ENCODE measurements around the gene STUB1. TPM values are rescaled to one million over a fixed set of nuclear protein-coding genes. Genes with fewer than 3 reads are reported as not detected.

Gene STUB1
- total RNA-seq, 1 donor from 2014 or later = 118 TPM

- no peak for DNase-seq (ENCODE audit: low spot score)
Measured at GRCh38 chr16:724188-725040, 44.2 kb downstream of the STUB1 start.

DNA sequence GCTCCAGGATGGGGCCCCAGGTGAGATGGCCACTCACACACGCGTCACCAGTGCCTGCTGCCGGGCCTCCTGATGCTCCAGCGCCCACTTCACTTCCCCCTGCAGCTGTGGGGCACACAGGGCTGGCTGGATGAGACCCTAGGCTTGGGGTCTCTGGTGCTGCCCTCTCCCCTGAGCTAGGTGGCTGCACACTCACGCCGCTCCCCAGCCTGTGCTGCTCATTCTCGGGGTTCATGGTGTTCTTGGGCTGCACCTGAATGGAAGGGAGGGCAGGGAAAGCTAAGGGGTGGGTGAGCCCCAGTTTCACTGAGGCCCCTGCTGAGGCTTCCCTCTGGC is 44.8 kb downstream of the STUB1 start:
- DNase-seq (ENCODE audit: low spot score) = no peak

- DNase-seq (ENCODE audit: low spot score) = no peak
Measured at GRCh38 chr16:725463-726187, 45.4 kb downstream of the STUB1 start.

- DNase-seq (ENCODE audit: low spot score) = no peak
Measured at GRCh38 chr16:726188-726437, 45.9 kb downstream of the STUB1 start.

DNA sequence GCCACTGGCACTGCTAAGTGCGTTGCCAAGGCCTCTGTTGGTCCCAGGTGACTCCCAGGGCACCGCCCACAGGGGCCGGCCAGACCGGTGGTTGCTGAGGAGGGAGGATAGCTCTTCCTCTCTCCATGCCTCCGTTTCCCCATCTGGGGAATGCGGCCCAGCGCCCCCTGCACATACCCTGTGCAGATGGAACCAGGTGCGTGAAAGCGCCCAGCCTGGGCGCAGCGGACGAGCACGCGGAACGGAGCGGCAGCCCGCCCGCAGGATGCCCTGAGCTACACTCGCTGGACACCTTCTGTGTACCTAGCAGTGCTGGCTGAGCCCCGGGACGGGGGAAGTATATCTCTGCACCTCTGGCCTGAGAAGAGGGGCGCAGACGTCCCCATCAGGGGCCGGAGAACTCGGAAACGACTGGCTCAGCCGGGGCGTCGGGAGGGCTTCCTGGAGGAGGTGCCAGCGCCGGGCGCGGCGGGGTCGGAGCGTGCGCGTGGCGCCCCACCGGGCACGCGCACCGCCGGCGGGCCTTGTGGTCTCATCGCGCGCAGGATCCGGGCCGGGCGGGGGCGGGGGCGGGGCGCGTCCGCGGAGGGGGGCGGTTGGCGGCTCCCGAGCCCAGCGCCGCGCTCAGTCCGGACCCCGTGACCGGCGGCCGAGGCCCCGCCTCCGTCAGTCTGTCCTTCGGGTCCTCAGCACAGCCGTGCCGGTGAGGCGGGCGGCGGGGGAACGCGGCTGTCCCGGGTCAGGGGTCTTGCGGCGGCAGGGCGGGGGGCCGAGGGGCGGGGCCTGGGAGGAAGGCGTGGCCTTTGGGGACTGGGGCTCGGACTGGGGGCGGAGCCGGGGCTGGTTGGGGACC is 46.5 kb downstream of the STUB1 start, which contains the start of the genes CCDC78 and HAGHL:
CCDC78 (minus strand) TSS at position 6 of the 853 bp plus-strand sequence. CDS start 76 bp downstream, outside the sequence.
HAGHL (plus strand) TSS at position 669 of the 853 bp plus-strand sequence. CDS start 404 bp downstream, outside the sequence.
- peak; percentile 67 for DNase-seq (ENCODE audit: low spot score)

DNA sequence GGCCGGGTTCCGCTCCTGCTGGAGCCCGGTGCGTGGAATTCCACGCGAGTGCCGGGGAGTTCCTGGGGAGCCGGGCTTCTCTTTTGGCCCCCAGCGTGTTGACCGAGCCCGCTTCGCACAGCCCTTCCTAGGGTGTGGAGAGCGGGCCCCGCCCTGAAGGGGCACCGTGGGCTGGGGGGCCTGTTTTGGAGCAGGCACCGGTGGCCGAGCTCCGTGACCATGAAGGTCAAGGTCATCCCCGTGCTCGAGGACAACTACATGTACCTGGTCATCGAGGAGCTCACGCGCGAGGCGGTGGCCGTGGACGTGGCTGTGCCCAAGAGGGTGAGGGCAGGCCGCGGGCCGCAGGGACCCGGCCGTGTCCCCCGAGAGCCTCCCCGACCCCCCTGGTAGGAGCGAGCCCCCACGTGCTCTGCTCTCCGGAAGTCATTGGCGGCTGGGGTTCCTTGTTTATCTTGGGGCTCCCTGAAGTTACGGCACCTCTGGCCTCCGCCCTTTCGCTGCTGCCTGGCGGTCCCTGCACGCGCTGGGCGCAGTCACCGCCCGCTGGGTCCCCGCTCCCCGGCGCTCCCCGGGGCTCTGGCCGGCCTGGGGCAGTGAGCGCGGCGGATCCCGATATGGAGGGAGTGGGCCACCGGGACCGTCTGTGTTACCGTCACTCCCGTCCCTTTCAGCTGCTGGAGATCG is 47.2 kb downstream of the STUB1 start:
- DNase-seq (ENCODE audit: low spot score) = no peak

DNA sequence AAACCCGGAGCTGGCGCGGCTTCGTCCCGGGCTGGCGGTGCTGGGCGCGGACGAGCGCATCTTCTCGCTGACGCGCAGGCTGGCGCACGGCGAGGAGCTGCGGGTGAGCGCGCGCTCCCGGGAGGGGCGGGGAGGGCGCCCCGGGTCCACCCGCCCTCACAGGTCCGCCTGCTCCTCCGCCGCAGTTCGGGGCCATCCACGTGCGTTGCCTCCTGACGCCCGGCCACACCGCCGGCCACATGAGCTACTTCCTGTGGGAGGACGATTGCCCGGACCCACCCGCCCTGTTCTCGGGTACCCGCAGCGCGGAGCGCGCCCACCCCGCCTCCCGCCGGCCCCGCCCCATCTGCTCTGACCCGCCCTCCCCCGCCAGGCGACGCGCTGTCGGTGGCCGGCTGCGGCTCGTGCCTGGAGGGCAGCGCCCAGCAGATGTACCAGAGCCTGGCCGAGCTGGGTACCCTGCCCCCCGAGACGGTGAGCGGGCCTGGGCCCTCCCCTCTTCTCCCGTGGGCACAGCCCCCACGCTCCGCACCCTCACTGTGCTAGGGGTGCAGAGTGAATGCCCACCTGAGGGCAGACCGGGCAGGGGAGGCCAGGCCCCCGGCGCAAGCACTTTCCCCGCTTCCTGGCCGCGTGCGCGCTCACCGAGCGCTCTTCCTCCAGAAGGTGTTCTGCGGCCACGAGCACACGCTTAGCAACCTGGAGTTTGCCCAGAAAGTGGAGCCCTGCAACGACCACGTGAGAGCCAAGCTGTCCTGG is 48.1 kb downstream of the STUB1 start:
- peak; percentile 74 for DNase-seq (ENCODE audit: low spot score)

- DNase-seq (ENCODE audit: low spot score) = no peak
Measured at GRCh38 chr16:728890-729744, 48.9 kb downstream of the STUB1 start.

DNA sequence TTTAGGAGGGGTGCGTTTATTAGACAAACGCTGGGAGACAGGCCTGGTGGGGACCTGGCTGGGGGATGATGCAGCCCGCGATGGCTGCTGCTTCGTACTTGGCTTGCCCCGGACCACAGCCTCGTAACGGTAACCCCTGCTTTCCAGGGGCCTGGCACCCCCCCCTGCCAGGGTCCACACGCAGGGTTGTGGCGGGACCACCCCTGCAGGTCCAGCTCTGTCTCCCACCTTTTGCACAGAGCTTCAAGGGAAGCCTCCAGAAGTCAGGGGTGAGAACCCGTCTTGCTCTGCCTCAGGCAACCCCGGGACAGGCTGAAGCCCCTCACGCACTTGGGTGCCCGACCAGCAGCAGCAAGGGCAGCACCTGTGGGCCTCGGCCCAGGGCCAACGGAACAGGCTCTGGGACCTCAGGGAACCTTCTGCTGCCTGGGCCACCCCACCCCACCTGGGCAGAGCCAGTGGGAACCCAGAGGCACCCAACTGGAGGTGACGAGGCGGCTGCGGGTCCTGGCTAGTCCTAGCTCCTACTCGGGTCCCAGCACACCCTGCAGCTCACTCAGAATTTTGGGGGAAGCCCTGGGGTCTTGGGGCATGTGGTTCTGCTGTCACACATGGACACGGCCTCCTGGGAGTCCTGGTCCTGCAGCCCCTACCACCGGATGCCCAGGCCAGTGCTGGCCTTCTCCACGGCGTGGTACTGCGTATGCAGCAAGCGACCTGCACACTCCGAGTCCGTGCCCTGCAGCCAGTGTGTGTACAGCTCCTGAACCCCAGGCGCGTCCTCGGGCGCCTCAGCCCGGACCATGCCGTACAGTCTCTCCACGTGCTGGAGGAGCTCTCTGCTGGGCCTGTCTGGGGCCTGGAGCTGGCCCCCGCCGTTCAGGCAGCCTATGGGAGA is 49.8 kb downstream of the STUB1 start:
- no peak for DNase-seq (ENCODE audit: low spot score)

DNA sequence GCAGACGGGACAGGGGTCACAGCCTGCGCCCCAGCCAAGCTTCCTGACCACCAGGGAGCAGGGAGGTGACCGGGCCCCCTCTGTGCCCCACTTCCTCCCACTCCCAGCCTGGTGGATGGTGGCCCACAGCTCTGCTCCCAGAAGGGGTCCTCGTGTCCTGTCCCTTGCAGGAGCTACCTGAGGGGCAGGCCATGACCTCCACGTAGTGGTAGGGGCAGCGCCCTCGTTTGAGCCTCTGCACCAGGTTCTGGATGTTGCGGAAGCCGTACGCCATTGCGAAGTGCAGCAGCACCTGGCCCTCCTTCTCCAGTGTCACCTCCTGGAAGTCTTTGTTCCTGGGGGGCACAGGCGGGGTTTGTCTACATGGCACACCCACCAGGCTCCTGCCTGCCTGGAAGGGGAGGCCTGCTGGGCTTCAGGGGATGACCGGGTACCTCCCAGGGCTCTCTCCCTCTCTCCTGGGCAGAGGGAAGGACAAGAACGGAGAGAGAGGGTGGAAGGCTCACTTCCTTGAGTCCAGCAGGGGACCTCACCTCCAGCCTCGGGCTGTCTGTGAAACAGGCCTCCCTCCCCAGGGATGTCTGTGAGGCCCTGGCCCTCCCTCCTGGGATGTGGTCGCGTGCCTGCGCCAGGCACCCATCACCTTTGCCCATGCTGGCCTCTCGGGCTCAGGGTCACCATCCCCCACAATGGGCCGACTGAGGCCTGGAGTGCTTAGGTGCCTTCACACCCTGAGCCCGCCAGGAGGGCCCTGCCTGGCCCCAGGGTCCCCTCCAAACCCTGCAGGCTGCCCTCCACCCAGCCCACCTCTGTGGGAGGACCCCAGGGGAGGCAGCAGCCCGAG is 50.7 kb downstream of the STUB1 start:
- DNase-seq (ENCODE audit: low spot score) = no peak

GRCh38 chr16:732332-732731 is 52.1 kb downstream of the STUB1 start:
- DNase-seq (ENCODE audit: low spot score) = no peak

Other genes with a start within 250 kb of the STUB1 start
- 60.1 TPM for gene CAPN15, start 152.7 kb upstream of the STUB1 start, total RNA-seq
- not detected for gene PRR35, start 120.0 kb upstream of the STUB1 start, total RNA-seq
- 0.36 TPM for gene NHLRC4, start 113.4 kb upstream of the STUB1 start, total RNA-seq
- 65.7 TPM for gene PIGQ, start 110.4 kb upstream of the STUB1 start, total RNA-seq
- gene RAB40C, start 90.3 kb upstream of the STUB1 start, total RNA-seq = 39.2 TPM
- 0.65 TPM for gene WFIKKN1, start 49.4 kb upstream of the STUB1 start, total RNA-seq
- gene METTL26, start 44.1 kb upstream of the STUB1 start, total RNA-seq = 48.3 TPM
- 40.4 TPM for gene MCRIP2, start 38.6 kb upstream of the STUB1 start, total RNA-seq
- 53.3 TPM for gene WDR90, start 31.0 kb upstream of the STUB1 start, total RNA-seq
- 129 TPM for gene RHOT2, start 12.3 kb upstream of the STUB1 start, total RNA-seq
- gene RHBDL1, start 4.7 kb upstream of the STUB1 start, total RNA-seq = 2.3 TPM
- gene JMJD8, start 3.9 kb downstream of the STUB1 start, total RNA-seq = 63.4 TPM
- 10.4 TPM for gene WDR24, start 10.0 kb downstream of the STUB1 start, total RNA-seq
- gene FBXL16, start 25.4 kb downstream of the STUB1 start, total RNA-seq = 1.3 TPM
- gene METRN, start 34.7 kb downstream of the STUB1 start, total RNA-seq = 20.8 TPM
- gene ANTKMT, start 40.7 kb downstream of the STUB1 start, total RNA-seq = 43.2 TPM
- gene CCDC78, start 46.0 kb downstream of the STUB1 start, total RNA-seq = 5.3 TPM
- gene HAGHL, start 46.7 kb downstream of the STUB1 start, total RNA-seq = 7.9 TPM
- 38.9 TPM for gene CIAO3, start 60.6 kb downstream of the STUB1 start, total RNA-seq
- 1.4 TPM for gene MSLN, start 80.3 kb downstream of the STUB1 start, total RNA-seq
- gene RPUSD1, start 108.0 kb downstream of the STUB1 start, total RNA-seq = 18.7 TPM
- gene CHTF18, start 108.2 kb downstream of the STUB1 start, total RNA-seq = 13.3 TPM
- gene GNG13, start 120.3 kb downstream of the STUB1 start, total RNA-seq = 0.52 TPM

Measured in ureter (tissue), 1 donor.